ENCODE results near the gene ZSCAN18. TPM values are rescaled to one million over a fixed set of nuclear protein-coding genes. Genes with fewer than 3 reads are reported as not detected.

Gene ZSCAN18
- total and polyA plus RNA-seq, 2 of the 13 experiments (the other 11 are each of a cell fraction or from before 2014, with no cell fraction given): not detected

GRCh38 chr19:58123354-58123753 is 25.3 kb upstream of the ZSCAN18 start:
- FAIRE-seq: no peak
- H3K9me3 ChIP-seq (ENCODE audit: low read length): peaks cover 95% of the 10 kb centered on the region
- TF ChIP-seq, protein P1, sequence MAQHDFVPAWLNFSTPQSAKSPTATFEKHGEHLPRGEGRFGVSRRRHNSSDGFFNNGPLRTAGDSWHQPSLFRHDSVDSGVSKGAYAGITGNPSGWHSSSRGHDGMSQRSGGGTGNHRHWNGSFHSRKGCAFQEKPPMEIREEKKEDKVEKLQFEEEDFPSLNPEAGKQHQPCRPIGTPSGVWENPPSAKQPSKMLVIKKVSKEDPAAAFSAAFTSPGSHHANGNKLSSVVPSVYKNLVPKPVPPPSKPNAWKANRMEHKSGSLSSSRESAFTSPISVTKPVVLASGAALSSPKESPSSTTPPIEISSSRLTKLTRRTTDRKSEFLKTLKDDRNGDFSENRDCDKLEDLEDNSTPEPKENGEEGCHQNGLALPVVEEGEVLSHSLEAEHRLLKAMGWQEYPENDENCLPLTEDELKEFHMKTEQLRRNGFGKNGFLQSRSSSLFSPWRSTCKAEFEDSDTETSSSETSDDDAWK (CRISPR knock-in tag; IDR thresholded peaks at IDR 0.05): no peak
- no peak for TF ChIP-seq FOXO4 (CRISPR knock-in tag; conservative IDR thresholded peaks at IDR 0.05)
- TF ChIP-seq, protein P2, sequence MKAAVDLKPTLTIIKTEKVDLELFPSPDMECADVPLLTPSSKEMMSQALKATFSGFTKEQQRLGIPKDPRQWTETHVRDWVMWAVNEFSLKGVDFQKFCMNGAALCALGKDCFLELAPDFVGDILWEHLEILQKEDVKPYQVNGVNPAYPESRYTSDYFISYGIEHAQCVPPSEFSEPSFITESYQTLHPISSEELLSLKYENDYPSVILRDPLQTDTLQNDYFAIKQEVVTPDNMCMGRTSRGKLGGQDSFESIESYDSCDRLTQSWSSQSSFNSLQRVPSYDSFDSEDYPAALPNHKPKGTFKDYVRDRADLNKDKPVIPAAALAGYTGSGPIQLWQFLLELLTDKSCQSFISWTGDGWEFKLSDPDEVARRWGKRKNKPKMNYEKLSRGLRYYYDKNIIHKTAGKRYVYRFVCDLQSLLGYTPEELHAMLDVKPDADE (CRISPR knock-in tag; IDR thresholded peaks at IDR 0.05): no peak
- no peak for TF ChIP-seq RFXAP (CRISPR knock-in tag; IDR thresholded peaks at IDR 0.05; ENCODE audit: borderline replicate concordance)
- TF ChIP-seq ZNF282 (IDR thresholded peaks at IDR 0.05; ENCODE audit: partially characterized antibody): no peak
- TF ChIP-seq ZBTB20 (CRISPR knock-in tag; IDR thresholded peaks at IDR 0.05; ENCODE audit: borderline replicate concordance, low read depth): no peak
- TF ChIP-seq, protein P3, sequence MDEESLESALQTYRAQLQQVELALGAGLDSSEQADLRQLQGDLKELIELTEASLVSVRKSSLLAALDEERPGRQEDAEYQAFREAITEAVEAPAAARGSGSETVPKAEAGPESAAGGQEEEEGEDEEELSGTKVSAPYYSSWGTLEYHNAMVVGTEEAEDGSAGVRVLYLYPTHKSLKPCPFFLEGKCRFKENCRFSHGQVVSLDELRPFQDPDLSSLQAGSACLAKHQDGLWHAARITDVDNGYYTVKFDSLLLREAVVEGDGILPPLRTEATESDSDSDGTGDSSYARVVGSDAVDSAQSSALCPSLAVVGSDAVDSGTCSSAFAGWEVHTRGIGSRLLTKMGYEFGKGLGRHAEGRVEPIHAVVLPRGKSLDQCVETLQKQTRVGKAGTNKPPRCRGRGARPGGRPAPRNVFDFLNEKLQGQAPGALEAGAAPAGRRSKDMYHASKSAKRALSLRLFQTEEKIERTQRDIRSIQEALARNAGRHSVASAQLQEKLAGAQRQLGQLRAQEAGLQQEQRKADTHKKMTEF (CRISPR knock-in tag; IDR thresholded peaks at IDR 0.05): no peak
- TF ChIP-seq TEAD2 (CRISPR knock-in tag; IDR thresholded peaks at IDR 0.05): no peak
- TF ChIP-seq SNAPC2 (CRISPR knock-in tag; IDR thresholded peaks at IDR 0.05): no peak
- no peak for TF ChIP-seq ZBTB8A (CRISPR knock-in tag; IDR thresholded peaks at IDR 0.05; ENCODE audit: borderline replicate concordance, low read depth)
- no peak for TF ChIP-seq ZNF580 (CRISPR knock-in tag; IDR thresholded peaks at IDR 0.05; ENCODE audit: borderline replicate concordance, low read depth)
- no peak for TF ChIP-seq MAZ (IDR thresholded peaks at IDR 0.05; ENCODE audit: borderline replicate concordance, low read depth, low read length)
- TF ChIP-seq MAZ (CRISPR knock-in tag; IDR thresholded peaks at IDR 0.05; ENCODE audit: low read depth): no peak
- no peak for TF ChIP-seq THYN1 (CRISPR knock-in tag; IDR thresholded peaks at IDR 0.05; ENCODE audit: borderline replicate concordance, low read depth)
- no peak for TF ChIP-seq U2AF1 (optimal IDR thresholded peaks at IDR 0.05; ENCODE audit: low read depth, low read length)
- TF ChIP-seq RBM22 (optimal IDR thresholded peaks at IDR 0.05; ENCODE audit: low read length): no peak
- no peak for TF ChIP-seq HCFC1 (IDR thresholded peaks at IDR 0.05; ENCODE audit: low read depth, low read length)
- TF ChIP-seq TOPORS (CRISPR knock-in tag; IDR thresholded peaks at IDR 0.05): no peak
- TF ChIP-seq, protein P4, sequence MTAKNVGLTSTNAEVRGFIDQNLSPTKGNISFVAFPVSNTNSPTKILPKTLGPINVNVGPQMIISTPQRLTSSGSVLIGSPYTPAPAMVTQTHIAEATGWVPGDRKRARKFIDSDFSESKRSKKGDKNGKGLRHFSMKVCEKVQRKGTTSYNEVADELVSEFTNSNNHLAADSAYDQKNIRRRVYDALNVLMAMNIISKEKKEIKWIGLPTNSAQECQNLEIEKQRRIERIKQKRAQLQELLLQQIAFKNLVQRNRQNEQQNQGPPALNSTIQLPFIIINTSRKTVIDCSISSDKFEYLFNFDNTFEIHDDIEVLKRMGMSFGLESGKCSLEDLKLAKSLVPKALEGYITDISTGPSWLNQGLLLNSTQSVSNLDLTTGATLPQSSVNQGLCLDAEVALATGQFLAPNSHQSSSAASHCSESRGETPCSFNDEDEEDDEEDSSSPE (CRISPR knock-in tag; IDR thresholded peaks at IDR 0.05): no peak
- TF ChIP-seq MED1 (CRISPR knock-in tag; IDR thresholded peaks at IDR 0.05): no peak

More at GRCh38 chr19:58123354-58123753, 25.3 kb upstream of the ZSCAN18 start:
- intact Hi-C loops (cut with micrococcal nuclease; ENCODE audit: unreplicated experiment): no loop called here
- POLR2A ChIA-PET: no interaction called here
- H3K4me3 ChIP-seq (replicated peaks in 1 of 3; ENCODE audit: insufficient read depth in 1 of 3, low read depth in 2 of 3, low read length in 3 of 3): no peak overlapping the region
- ATAC-seq (no peak), DNase-seq (ENCODE audit: low spot score) (no peak)
- H3K36me3 ChIP-seq (replicated peaks in 1 of 2; ENCODE audit: control insufficient read depth in 1 of 2, insufficient read depth in 2 of 2, low read length in 2 of 2): peaks cover 4 to 11% of the 10 kb centered on the region in 2 experiments; a peak in 3 of 5 replicates
- no TSS peak for BruUV-seq (replicated peaks)
- no peaks in the 10 kb centered on the region for H3K79me2 ChIP-seq (ENCODE audit: insufficient read depth, low read length)
- H3K9ac ChIP-seq (ENCODE audit: insufficient read depth, low read depth, low read length): no peak overlapping the region
- no peak overlapping the region for H3K4me2 ChIP-seq (ENCODE audit: low read depth, low read length)
- no peaks in the 10 kb centered on the region for H3K4me1 ChIP-seq (ENCODE audit: insufficient read depth, low read length)
- H3K27ac ChIP-seq (ENCODE audit: extremely low read length, insufficient read depth, low read length): no peak overlapping the region
- CTCF ChIA-PET (ENCODE audit: low intra/inter-chr PET ratio, low total read pairs): no interaction called here
- 0% methylated on average over 2 of the region's 5 CpGs for WGBS (ENCODE audit: low lambda C conversion rate)
- in situ Hi-C loops (cut with HindIII; ENCODE audit: extremely low pct_ligation_motif_present, low pct_unique_long_range_greater_than_20kb): no loop called here
- H2AFZ ChIP-seq (ENCODE audit: low read length): no peak overlapping the region
- no peaks in the 10 kb centered on the region for H4K20me1 ChIP-seq (ENCODE audit: insufficient read depth, low read length)
- no peaks in the 10 kb centered on the region for H3K27me3 ChIP-seq (ENCODE audit: control insufficient read depth in 1 of 2, insufficient read depth in 2 of 2, low read length in 2 of 2)
